HepG2 (cell line): ENCODE data around the gene FKBP1A. TPM values are rescaled to one million over a fixed set of nuclear protein-coding genes. Genes with fewer than 3 reads are reported as not detected.
A peak's percentile ranks its signal among the peaks of the same experiment; 100 is the strongest.

Source experiments
- CREB1 ChIP-seq, 2 experiments: fragments of 450-650 bp in 1 of 2; IDR thresholded peaks; 2 replicates each; pipeline ENCODE4 v1.6.1; 2016 to 2017; ENCODE audit warnings: control low read depth in 1 of 2, mild to moderate bottlenecking in 1 of 2, missing compliant biosample characterization in 1 of 2, missing genetic modification characterization in 1 of 2
- EEA1 ChIP-seq: sonication (generic); formaldehyde crosslinking; IDR thresholded peaks from 2 replicates; pipeline ENCODE4 v1.5.1; 2020; ENCODE audit warnings: mild to moderate bottlenecking, missing genetic modification reagents, borderline replicate concordance
- ELF4 ChIP-seq: sonication (generic); formaldehyde crosslinking; IDR thresholded peaks from 2 replicates; pipeline ENCODE4 v1.5.0; 2020; ENCODE audit warnings: missing genetic modification reagents, mild to moderate bottlenecking, moderate library complexity, borderline replicate concordance
- FOXP4 ChIP-seq: sonication (generic); formaldehyde crosslinking; IDR thresholded peaks from 2 replicates; pipeline ENCODE4 v1.4.0; 2020; ENCODE audit warnings: missing genetic modification reagents
- GRHL1 ChIP-seq: sonication (generic); formaldehyde crosslinking; conservative IDR thresholded peaks from 2 replicates; pipeline ENCODE4 v1.8.0; 2022; ENCODE audit warnings: missing genetic modification reagents
- HES4 ChIP-seq: sonication (generic); formaldehyde crosslinking; IDR thresholded peaks from 2 replicates; pipeline ENCODE4 v1.9.0; 2021; ENCODE audit warnings: mild to moderate bottlenecking, missing genetic modification reagents, borderline replicate concordance
- MBD4 ChIP-seq: IDR thresholded peaks from 2 replicates; pipeline ENCODE4 v1.6.1; 2012; ENCODE audit warnings: low read length, inconsistent platforms, borderline replicate concordance
- MEIS1 ChIP-seq: sonication (generic); formaldehyde crosslinking; IDR thresholded peaks from 2 replicates; pipeline ENCODE4 v1.9.0; 2021; ENCODE audit warnings: mild to moderate bottlenecking, missing genetic modification reagents, moderate library complexity, borderline replicate concordance
- NFE2L2 ChIP-seq: fragments of 150-350 bp; IDR thresholded peaks from 2 replicates; pipeline ENCODE4 v1.6.1; 2014; ENCODE audit warnings: low read length
- NR2F1 ChIP-seq, 2 experiments: fragments of 450-650 bp in 1 of 2; formaldehyde crosslinking in 1 of 2; IDR thresholded peaks; 2 replicates each; pipeline versions ENCODE4 v1.5.0 to v1.6.1; 2016 to 2020; ENCODE audit warnings: mild to moderate bottlenecking in 1 of 2, missing compliant biosample characterization in 1 of 2, missing genetic modification reagents in 1 of 2, moderate library complexity in 1 of 2
- RXRA ChIP-seq: sonication (generic); formaldehyde crosslinking; IDR thresholded peaks from 2 replicates; pipeline ENCODE4 v1.5.1; 2020; ENCODE audit warnings: missing genetic modification reagents
- SP5 ChIP-seq: IDR thresholded peaks from 2 replicates; pipeline ENCODE4 v1.6.1; 2016; ENCODE audit warnings: low read depth, borderline replicate concordance
- THAP11 ChIP-seq: IDR thresholded peaks from 2 replicates; pipeline ENCODE4 v1.6.1; 2016; ENCODE audit warnings: missing biosample characterization, missing genetic modification reagents
- ZBTB46 ChIP-seq: sonication (generic); formaldehyde crosslinking; IDR thresholded peaks from 2 replicates; pipeline ENCODE4 v1.4.0; 2020; ENCODE audit warnings: mild to moderate bottlenecking, missing genetic modification reagents, borderline replicate concordance
- ZNF275 ChIP-seq: sonication (generic); formaldehyde crosslinking; IDR thresholded peaks from 2 replicates; pipeline ENCODE4 v1.8.0; 2022; ENCODE audit warnings: missing genetic modification reagents, mild to moderate bottlenecking, inconsistent platforms, borderline replicate concordance
- ZNF276 ChIP-seq: sonication (generic); formaldehyde crosslinking; IDR thresholded peaks from 2 replicates; pipeline ENCODE4 v1.4.0; 2020; ENCODE audit warnings: mild to moderate bottlenecking, low read depth, missing genetic modification reagents
- ZNF33A ChIP-seq: sonication (generic); formaldehyde crosslinking; IDR thresholded peaks from 2 replicates; pipeline ENCODE4 v1.5.1; 2020; ENCODE audit warnings: missing genetic modification reagents, mild to moderate bottlenecking, moderate library complexity, borderline replicate concordance
- ZNF577 ChIP-seq: sonication (generic); formaldehyde crosslinking; IDR thresholded peaks from 2 replicates; pipeline ENCODE4 v1.4.0; 2020; ENCODE audit warnings: mild to moderate bottlenecking, low read depth, missing genetic modification reagents, borderline replicate concordance
- ZNF768 ChIP-seq: sonication (generic); formaldehyde crosslinking; IDR thresholded peaks from 2 replicates; pipeline ENCODE4 v1.4.0; 2020; ENCODE audit warnings: missing genetic modification reagents
- polyA plus RNA-seq, 8 experiments: library from polyadenylated mRNA; depleted of rRNA in 3 of 8; stranded (reverse) in 7 of 8; unstranded in 1 of 8; fragments of >200 nt; fragmentation: Illumina TruSeq in 4 of 8; extraction: Trizol in 4 of 8; gene quantifications; 2 replicates each; pipeline versions ENCODE4 v1.2.1 to v1.2.3, GENCODE V29; 2011 to 2016; ENCODE audit warnings: low read depth in 4 of 8, missing spikeins in 1 of 8, mixed read lengths in 1 of 8; ENCODE audit not compliant: insufficient read depth in 1 of 8
- total RNA-seq, 5 experiments: library from RNA; depleted of rRNA; stranded (reverse); fragments of >200 nt; fragmentation: Illumina TruSeq; extraction: Trizol; gene quantifications; 2 replicates each; pipeline ENCODE4 v1.2.3, GENCODE V29; 2016; ENCODE audit warnings: low read depth in 1 of 5

Gene FKBP1A
- total and polyA plus RNA-seq, 2 of the 13 experiments (the other 11 are each of a cell fraction or from before 2014, with no cell fraction given) = 119 to 468 TPM

DNA sequence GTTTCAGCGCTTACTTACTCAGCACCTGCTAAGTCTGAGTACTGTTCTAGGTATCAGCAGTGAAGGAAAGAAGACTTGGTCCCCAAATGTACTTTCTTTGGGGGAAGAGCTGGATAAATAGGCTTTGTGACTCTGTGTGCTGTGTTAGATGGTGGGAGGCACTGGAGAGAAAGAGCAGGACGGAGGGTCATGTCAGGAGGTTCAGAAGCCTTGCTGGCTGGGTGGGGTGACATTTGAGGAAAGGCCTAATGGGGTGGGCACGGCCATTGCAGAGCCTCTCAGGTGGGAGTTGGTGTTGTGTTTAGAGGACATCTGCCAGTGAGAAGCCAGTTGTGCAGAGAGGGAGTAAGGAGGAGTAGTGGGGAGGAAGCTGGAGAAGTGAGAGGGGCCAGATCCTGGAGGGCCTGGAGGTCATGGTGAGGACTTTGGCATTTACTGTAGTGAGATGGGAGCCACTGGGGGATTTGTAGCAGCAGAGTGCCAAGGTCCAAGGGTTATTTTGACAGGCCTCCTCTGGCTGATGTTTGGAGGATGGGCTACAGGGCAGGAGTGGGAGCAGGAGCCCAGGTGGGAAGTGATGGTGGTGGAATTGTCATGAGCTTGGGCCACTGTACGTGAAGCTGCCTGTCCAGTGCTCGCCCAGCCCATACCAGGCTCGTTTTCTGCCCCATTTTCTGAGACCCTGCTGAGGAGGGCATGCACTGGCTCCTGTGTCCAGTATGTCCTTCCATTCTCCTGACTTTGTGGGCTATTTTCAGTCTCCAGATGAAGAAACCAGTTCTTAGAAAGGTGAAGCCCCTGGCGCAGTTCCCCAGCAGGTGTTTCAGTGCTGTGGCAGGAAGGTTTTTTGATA lies 64.8 kb downstream of the FKBP1A start (continued):
- TF ChIP-seq CREB1 (IDR thresholded peaks at IDR 0.05) = no peak
- TF ChIP-seq CREB1 (CRISPR knock-in tag; IDR thresholded peaks at IDR 0.05) = no peak
- no peak for TF ChIP-seq GRHL1 (CRISPR knock-in tag)
- no peak for TF ChIP-seq MBD4
- TF ChIP-seq FOXP4 (CRISPR knock-in tag) = 0 out of 2 replicates have a peak, but pooled peaks have one; percentile 11
- TF ChIP-seq ZNF768 (CRISPR knock-in tag) = no peak
- no peak for TF ChIP-seq HES4 (CRISPR knock-in tag)
- TF ChIP-seq ZNF33A (CRISPR knock-in tag) = no peak
- TF ChIP-seq ZBTB46 (CRISPR knock-in tag) = peak; percentile 36; the same call in 1 of the 2 replicates
- peak; percentile 82 to 93; a peak in 3 of 4 replicates for TF ChIP-seq NR2F1 (CRISPR knock-in tag; IDR thresholded peaks at IDR 0.05)
- TF ChIP-seq ELF4 (CRISPR knock-in tag) = no peak
- TF ChIP-seq EEA1 (CRISPR knock-in tag) = peak; percentile 69; the same call in 1 of the 2 replicates
- 0 out of 2 replicates have a peak, but pooled peaks have one; percentile 50 for TF ChIP-seq ZNF276 (CRISPR knock-in tag)
- peak; percentile 94 for TF ChIP-seq RXRA (CRISPR knock-in tag)
- TF ChIP-seq MEIS1 (CRISPR knock-in tag) = peak; percentile 98; the same call in 1 of the 2 replicates
- TF ChIP-seq ZNF577 (CRISPR knock-in tag) = no peak
- no peak for TF ChIP-seq NFE2L2
- TF ChIP-seq ZNF275 = no peak
- no peak for TF ChIP-seq SP5 (CRISPR knock-in tag)
- peak; percentile 60 for TF ChIP-seq THAP11 (CRISPR knock-in tag)
